HG03469 (cell line): Measurements from ENCODE around the gene HAUS2.

Experiments
- ATAC-seq: cut with Tn5 transposase; IDR thresholded peaks from one replicate; pipeline ENCODE4 v1.9.1; 2021; ENCODE audit warnings: mild to moderate bottlenecking, moderate library complexity, moderate number of reproducible peaks; ENCODE audit not compliant: unreplicated experiment

Gene HAUS2

DNA sequence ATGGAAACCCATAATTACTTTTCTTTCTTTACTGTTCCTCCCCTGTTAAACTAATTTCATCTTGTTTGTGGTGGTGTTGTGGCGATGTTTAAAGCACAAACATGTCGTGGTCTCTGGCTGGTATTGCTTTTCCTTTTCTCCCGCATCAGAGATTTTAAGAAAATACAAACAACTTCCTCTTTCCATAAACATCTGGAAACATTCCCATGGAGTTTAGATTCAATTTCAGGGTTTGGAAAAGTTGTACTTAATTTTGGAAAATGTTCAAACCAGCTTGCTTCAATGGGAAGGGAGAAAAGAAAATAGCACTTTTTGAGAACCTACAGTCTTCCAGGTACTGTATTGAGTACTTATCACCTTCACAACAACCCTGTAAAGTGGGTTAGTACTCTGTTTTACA, 57.2 kb downstream of the HAUS2 start:
- ATAC-seq: no peak

DNA sequence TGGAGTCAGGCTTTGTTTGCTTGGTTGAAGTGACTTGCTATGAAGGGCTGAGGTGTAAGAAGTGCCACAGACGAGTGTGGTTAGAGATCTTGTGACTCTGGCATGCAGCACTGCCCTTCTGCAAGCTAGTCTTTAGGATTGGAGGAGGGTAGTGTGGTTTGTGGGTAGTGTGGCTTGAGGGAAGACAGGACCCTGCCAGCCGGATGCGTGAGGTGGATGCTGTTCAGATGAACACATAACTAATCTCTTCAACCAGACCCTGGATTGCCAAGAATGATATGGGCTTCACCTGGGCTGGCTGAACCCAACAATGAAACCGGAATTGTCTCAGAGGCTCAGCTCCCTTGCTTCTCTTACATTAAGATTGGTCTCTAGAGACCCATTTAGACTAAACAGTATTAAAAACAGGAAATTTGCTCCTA, 59.5 kb downstream of the HAUS2 start:
- peak; percentile 51 for ATAC-seq

DNA sequence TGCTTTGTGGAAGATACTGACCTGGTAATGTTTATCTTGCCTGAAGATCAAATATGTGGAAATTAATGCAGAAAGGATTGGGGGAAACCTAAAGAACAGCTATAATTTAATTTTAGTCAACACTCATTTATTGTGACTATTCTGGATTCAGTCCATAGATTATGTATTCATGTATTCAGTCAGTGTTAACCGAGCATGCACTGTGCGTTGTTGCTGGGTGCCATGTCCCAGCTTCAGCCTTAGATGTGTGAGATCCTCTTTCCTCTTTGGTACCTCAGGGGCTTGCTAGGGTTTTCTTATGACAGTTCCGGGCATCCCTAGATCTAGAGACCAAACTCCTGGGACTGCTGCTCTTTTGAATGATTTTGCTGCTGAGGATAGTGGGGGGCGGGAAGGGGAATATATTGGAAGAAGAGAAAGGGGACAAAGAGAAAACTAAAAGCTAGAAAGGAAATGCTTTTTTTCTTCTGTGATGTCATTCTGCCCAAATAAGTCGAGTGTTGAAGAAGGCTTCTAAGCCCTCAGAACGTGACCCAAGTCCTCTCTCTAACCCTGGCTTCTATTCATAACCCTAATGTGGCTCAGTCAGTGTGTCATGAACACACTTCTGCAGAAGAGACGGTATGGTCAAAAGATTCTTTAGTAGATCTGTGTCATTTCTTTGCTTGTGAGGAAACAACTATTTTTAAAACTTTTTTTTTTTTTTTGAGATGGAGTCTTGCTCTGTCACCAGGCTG, 60.3 kb downstream of the HAUS2 start:
- no peak for ATAC-seq

DNA sequence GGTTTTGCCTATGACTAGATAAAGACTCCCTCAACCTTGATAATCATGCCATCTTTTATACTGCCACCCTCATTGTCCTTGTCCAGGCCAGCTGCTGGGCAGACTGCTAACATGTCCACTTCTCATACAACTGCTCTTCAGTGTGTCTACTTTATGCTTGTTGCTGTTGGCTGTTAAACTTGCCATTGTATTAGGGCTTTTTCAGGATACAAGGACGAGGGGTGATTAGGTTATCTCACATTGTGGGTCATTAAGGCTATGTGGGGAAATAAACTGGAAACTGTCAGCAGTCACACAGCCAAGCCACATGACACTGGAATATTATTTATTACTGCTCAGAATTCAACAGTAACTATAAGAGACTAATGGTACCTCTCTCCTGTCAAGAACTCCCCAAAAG, 62.9 kb downstream of the HAUS2 start:
- no peak for ATAC-seq

DNA sequence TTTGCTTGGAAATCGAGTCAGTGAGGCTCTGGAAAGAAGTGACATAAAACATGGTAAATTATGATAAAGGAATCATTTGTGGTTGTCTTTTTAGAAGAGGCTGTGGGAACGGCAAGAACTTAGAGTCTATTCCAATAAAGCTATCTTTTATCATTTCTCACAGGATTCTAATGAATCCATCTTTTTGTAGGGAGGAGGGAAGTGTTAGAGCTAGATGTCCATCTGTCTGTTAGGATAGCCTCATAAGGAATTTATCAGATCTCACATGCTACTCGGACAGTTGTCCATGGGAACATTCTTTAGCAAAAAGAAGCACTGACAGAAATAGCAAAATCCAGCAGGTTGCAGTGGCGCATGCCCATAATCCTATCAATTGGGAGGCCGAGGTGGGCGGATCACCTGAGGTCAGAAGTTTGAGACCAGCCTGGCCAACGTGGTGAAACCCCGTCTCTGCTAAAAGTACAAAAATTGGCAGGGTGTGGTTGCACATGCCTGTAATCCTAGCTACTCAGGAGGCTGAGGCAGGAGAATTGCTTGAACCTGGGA, 63.8 kb downstream of the HAUS2 start:
- no peak for ATAC-seq

DNA sequence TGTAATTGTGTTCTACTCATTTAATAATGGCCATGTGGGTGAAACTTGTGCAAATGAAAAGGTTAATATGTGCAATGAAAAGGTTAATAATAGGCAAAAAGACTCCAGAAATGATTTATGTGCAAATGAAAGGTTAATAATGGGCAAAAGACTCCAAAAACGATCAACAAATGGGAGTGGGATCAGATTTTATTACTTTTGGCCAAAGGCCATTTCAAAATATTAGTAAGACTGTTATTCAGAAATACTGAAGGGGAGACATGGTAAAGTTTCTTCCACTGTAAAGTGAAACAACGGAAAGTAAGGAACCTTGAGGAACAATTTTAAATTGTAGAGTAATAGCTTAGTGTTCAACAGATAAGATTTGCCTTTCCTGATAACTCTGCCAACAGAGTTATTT, 67.5 kb downstream of the HAUS2 start:
- no peak for ATAC-seq
